ENCODE measurements around the gene RFX6. TPM values are rescaled to one million over a fixed set of nuclear protein-coding genes. Genes with fewer than 3 reads are reported as not detected.

Gene RFX6
- total RNA-seq, 2 experiments from 2014 or later, result not detected

DNA sequence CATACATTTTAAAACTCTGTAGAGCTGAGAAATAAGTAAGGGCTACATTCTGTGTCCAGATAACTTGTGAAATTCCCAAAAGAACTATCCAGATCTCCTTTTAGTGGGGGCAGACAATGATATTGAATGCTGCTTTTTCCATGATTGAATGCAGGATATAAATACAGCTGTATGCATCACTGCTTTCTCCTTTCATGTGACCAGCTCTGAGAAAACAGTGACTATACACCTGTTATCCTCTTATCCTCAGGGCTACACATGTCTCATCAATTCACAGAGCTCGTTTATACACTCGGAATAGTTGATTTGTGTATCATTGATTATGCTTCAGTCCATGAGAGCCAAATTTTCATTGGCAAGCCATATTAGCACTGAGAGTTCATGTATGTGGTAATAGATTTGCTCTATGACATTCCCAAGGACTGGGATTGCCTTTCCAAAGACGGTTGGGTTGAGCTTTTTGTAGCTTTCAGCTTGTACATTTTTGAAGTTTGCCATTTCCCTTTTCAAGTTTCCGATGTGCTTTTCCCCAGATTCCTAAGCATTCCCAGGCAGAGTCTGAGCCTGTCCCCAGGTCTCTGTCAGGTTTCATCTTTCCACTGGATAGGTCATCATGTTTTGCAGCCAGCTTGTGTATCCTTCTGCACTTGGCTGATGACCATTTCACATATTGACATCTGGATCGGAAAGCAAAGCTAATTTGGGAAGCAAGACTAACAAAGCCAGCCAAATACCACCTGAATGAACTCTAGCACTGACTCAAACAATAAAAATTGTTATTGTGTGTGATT lies 97.7 kb downstream of the RFX6 start:
- ChIA-PET POLR2A (no interaction called here), CTCF (interaction anchor here (0.6 to 1.2 kb wide), 2 partner anchors 47 to 341 kb away, joined by 3 to 4 read pairs; no protein-coding TSS in a partner anchor)
- Mint-ChIP-seq H3K36me3 (ENCODE audit: low read depth) (no peaks in the 10 kb centered on the region), H3K27ac (no peak overlapping the region), H3K27me3 (peaks cover 10% of the 10 kb centered on the region), H3K4me3 (no peak overlapping the region), H3K4me1 (no peaks in the 10 kb centered on the region), H3K9me3 (ENCODE audit: low read depth) (no peaks in the 10 kb centered on the region)
- no peak for ATAC-seq
- no peak for DNase-seq
- intact Hi-C loops (cut with DNase I, micrococcal nuclease), result loop anchor here (2.0 to 5.0 kb wide), 2 partner anchors 214 to 343 kb away; no protein-coding TSS in a partner anchor

DNA sequence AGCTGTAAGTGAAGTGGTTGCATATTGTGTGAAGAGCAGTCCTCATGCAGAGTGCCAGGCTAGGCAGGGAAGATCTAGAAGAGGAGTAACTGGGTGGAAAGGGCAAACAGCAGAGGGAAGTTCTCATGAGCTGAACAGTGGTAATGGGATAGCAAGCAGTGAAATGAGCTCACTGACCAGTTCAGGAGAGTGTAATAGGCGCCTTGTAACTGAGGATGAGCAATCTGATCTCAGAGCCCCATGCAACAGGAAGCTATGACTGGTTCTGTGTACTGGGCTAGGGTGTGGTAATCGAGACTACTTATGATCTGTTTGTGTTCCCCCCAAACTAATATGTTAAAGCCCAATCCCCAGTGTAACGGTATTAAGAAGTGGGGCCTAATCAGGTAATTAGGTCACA lies 98.6 kb downstream of the RFX6 start:
- Mint-ChIP-seq H3K4me1 (no peaks in the 10 kb centered on the region), H3K4me3 (no peak overlapping the region), H3K36me3 (ENCODE audit: low read depth) (no peaks in the 10 kb centered on the region), H3K27ac (no peak overlapping the region), H3K9me3 (ENCODE audit: low read depth) (no peaks in the 10 kb centered on the region), H3K27me3 (peaks cover 10% of the 10 kb centered on the region)
- DNase-seq (no peak), ATAC-seq (no peak)
- intact Hi-C loops (cut with DNase I, micrococcal nuclease), result loop anchor here in 1 of 2 experiments (2.0 kb wide), 1 partner anchor 213 kb away; no protein-coding TSS in a partner anchor
- POLR2A ChIA-PET, result no interaction called here
- CTCF ChIA-PET, result interaction anchor here (1.2 kb wide), 1 partner anchor 48 kb away, joined by 3 read pairs; no protein-coding TSS in a partner anchor

DNA sequence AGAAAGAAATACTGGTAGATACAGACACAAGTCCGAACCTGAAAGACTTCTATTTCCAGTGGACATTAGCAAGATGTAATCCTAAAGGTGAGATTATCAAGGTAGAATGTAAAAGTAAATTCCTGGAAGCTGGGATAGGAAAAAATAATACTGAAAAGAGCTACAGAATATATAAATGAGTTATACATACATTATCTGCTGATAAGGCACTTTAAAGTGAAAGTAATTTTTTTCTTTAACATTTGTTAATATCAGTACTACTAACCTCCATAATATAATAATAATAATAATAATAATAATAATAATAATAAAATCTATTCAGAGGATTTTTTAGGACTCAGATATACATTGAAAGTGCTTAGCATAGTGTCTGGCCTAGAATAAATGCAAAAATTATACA lies 102.5 kb downstream of the RFX6 start:
- POLR2A ChIA-PET, result no interaction called here
- no peaks in the 10 kb centered on the region for H3K4me1 Mint-ChIP-seq
- no peak overlapping the region for H3K27ac Mint-ChIP-seq
- H3K36me3 Mint-ChIP-seq (ENCODE audit: low read depth), result no peaks in the 10 kb centered on the region
- no peak for DNase-seq
- peaks cover 8% of the 10 kb centered on the region for H3K27me3 Mint-ChIP-seq
- peaks cover 7% of the 10 kb centered on the region for H3K9me3 Mint-ChIP-seq (ENCODE audit: low read depth)
- ATAC-seq, result no peak
- H3K4me3 Mint-ChIP-seq, result no peak overlapping the region
- CTCF ChIA-PET, result no interaction called here
- intact Hi-C loops (cut with DNase I, micrococcal nuclease), result no loop called here

Other genes with a start within 250 kb of the RFX6 start
- 10 to 100 TPM; 22.6 to 25.5 TPM for gene ZUP1, start 208.5 kb upstream of the RFX6 start, total RNA-seq
- gene KPNA5, start 196.0 kb upstream of the RFX6 start, total RNA-seq, result 10 to 100 TPM; 10.4 to 13.6 TPM
- gene FAM162B, start 111.5 kb upstream of the RFX6 start, total RNA-seq, result not detected
- gene GPRC6A, start 48.2 kb upstream of the RFX6 start, total RNA-seq, result not detected

Data from activated CD4-positive, alpha-beta T cell treated with anti-CD3 and anti-CD28 coated beads for 36 hours (primary cell).